ENCODE measurements around the gene ASTN2.

ASTN2 gene

GRCh38 chr9:117063721-117064471, 351.0 kb downstream of the ASTN2 start:
- DNase-seq: no peak

- no peak for DNase-seq
Observed at GRCh38 chr9:117060963-117061362, 353.9 kb downstream of the ASTN2 start.

GRCh38 chr9:117050007-117050406, 364.9 kb downstream of the ASTN2 start:
- DNase-seq: no peak

GRCh38 chr9:117046666-117047327, 368.1 kb downstream of the ASTN2 start:
- no peak for DNase-seq

- DNase-seq: no peak
Observed at GRCh38 chr9:117044241-117044640, 370.6 kb downstream of the ASTN2 start.

GRCh38 chr9:117043159-117043558, 371.7 kb downstream of the ASTN2 start:
- no peak for DNase-seq

GRCh38 chr9:117035546-117035945, 379.3 kb downstream of the ASTN2 start:
- DNase-seq: no peak

GRCh38 chr9:117034866-117035265, 380.0 kb downstream of the ASTN2 start:
- no peak for DNase-seq

- no peak for DNase-seq
Observed at GRCh38 chr9:117030254-117030768, 384.5 kb downstream of the ASTN2 start.

- no peak for DNase-seq
Observed at GRCh38 chr9:117029341-117029740, 385.5 kb downstream of the ASTN2 start.

- DNase-seq: no peak
Observed at GRCh38 chr9:117028103-117028858, 386.6 kb downstream of the ASTN2 start.

GRCh38 chr9:117021906-117022305, 393.0 kb downstream of the ASTN2 start:
- no peak for DNase-seq

GRCh38 chr9:117018966-117019617, 395.8 kb downstream of the ASTN2 start:
- DNase-seq: no peak

- no peak for DNase-seq
Observed at GRCh38 chr9:117017414-117017985, 397.4 kb downstream of the ASTN2 start.

- DNase-seq: no peak
Observed at GRCh38 chr9:117014061-117014460, 400.8 kb downstream of the ASTN2 start.

- no peak for DNase-seq
Observed at GRCh38 chr9:117013440-117013995, 401.3 kb downstream of the ASTN2 start.

GRCh38 chr9:117010061-117010460, 404.8 kb downstream of the ASTN2 start:
- DNase-seq: no peak

GRCh38 chr9:117008876-117009275, 406.0 kb downstream of the ASTN2 start:
- no peak for DNase-seq

GRCh38 chr9:117008461-117008860, 406.4 kb downstream of the ASTN2 start:
- no peak for DNase-seq

- DNase-seq: no peak
Observed at GRCh38 chr9:117002686-117003085, 412.2 kb downstream of the ASTN2 start.

- no peak for DNase-seq
Observed at GRCh38 chr9:117000834-117001233, 414.0 kb downstream of the ASTN2 start.

- no peak for DNase-seq
Observed at GRCh38 chr9:117000196-117000723, 414.6 kb downstream of the ASTN2 start.

Measured in stimulated activated CD4-positive, alpha-beta T cell treated with anti-CD3 and anti-CD28 coated beads, Interleukin-4, amount 100 ng/mL, for 4 hours (primary cell).